Activated naive CD8-positive, alpha-beta T cell treated with anti-CD3 and anti-CD28 coated beads, Interleukin-2, amount 50 U/mL, for 16 hours (primary cell): ENCODE data around the gene ATXN10.
"Not testable (repeated sequence)": the region's sequence is repeated elsewhere in the genome, so short reads cannot be mapped to it uniquely, and the experiment has no call there.

ENCODE experiments used
- DNase-seq: peaks from one replicate; pipeline ENCODE4 v3.0.0-alpha.2; 2020; ENCODE audit warnings: low read depth, low spot score

The ATXN10 gene

GRCh38 chr22:45709060-45709739 lies 37.6 kb downstream of the ATXN10 start:
- DNase-seq: no peak

GRCh38 chr22:45709866-45710265 lies 38.2 kb downstream of the ATXN10 start:
- DNase-seq: no peak

DNA sequence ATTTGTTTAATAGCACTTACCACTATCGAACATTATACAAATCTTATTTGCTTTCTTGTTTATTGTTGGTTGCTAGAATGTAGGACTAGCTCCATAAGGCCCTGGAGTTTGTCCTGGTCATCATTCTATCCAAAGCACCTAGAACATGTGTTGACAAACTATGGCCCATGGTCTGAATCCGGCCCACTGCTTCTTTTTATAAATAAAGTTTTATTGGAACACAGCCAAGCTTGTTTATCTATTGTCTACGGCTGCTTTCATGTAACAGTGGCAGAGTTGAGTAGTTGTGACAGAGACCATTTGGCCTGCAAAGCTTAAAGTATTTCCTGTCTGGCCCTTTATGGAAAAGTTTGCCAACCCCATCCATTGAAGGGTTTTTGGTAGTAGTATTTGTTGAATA lies 38.8 kb downstream of the ATXN10 start:
- no peak for DNase-seq

GRCh38 chr22:45714390-45714789 lies 42.8 kb downstream of the ATXN10 start:
- DNase-seq: not testable (repeated sequence)

DNA sequence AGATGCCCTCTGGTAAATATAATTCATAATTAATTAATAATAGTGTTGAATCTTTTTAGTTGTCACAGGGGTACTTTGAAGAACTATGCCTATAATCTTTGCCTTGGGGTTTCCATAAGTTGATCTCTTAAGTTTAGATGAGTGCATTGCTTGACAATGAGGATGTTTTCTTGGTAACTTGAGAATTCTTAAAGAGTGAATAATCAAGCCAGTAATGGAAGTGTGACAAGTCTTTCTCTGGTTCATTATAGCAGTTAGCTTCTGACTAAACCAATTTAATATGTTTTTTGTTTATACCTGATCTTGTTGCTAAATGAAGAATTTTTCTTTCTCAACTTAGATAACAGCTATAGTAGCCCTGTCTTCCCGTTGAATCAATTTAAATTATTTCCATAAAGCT lies 46.2 kb downstream of the ATXN10 start:
- DNase-seq: no peak

DNA sequence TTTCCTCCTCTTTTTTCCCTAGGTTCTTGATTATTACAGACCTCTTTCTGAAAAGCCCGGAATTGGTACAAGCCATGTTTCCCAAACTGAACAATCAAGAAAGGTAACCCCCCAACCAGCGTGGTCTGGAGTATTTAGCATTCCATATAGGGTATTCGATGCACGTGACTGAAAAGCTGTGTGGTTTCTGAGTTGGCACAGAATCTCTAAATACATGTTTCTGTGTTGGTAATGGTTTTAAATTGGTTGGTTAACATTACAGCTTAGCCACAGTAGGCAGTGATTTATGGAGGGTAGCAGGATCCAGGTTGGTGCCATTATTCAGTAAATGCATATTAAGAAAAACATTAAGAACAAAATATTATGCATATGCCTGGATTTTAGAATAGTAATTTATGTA lies 46.8 kb downstream of the ATXN10 start:
- DNase-seq: no peak

DNA sequence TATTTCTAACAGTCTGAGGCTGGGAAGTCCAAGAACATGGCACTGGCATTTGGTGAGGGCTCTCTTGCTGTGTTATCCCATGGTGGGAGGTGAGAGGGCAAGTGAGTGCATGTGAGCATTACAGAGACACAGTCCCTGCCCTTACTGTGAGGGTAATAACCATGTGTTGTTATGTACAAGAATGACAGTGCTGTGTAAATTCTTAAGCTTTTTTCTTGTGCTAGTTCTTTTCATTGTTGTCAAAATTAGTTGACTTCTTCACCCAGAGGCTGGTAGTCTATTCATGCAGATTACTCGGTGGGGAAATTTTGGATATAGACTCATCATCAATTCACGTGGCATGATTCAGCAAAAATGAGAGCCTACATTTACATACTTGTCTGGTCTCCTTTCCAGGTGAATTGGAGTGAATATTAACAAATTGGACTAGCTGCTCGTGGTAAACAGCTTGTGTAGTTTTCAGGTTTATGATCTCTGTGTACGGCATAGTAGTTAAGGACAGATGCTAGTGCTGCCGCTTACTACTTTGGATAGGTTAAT lies 49.3 kb downstream of the ATXN10 start:
- no peak for DNase-seq

DNA sequence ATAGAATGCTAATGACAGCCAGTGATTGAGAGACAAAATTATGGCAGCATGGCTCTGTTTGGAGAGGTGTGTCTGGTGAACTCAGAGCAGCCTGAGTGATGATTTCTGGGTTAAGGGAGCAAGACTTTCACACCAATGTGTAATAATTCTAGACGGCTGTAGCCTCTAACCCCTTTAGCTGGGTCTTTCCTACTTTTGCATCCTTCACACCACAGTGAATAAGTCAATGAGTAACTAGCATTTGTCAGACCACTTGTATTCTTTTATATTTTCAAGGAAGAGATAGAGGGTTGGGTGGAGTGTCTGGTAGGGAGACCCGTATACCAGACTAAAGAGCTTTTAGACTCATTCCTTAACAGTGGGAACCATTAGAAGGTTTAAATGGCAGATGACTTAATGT lies 50.4 kb downstream of the ATXN10 start:
- DNase-seq: no peak

GRCh38 chr22:45726081-45726480 lies 54.4 kb downstream of the ATXN10 start:
- no peak for DNase-seq

GRCh38 chr22:45731041-45731797 lies 59.6 kb downstream of the ATXN10 start:
- no peak for DNase-seq

- no peak for DNase-seq
Measured at GRCh38 chr22:45731798-45732495, 60.3 kb downstream of the ATXN10 start.

- no peak for DNase-seq
Measured at GRCh38 chr22:45735273-45735672, 63.6 kb downstream of the ATXN10 start.

GRCh38 chr22:45738206-45738605 lies 66.6 kb downstream of the ATXN10 start:
- no peak for DNase-seq

GRCh38 chr22:45740236-45740635 lies 68.6 kb downstream of the ATXN10 start:
- no peak for DNase-seq

- DNase-seq: no peak
Measured at GRCh38 chr22:45742866-45743450, 71.3 kb downstream of the ATXN10 start.

DNA sequence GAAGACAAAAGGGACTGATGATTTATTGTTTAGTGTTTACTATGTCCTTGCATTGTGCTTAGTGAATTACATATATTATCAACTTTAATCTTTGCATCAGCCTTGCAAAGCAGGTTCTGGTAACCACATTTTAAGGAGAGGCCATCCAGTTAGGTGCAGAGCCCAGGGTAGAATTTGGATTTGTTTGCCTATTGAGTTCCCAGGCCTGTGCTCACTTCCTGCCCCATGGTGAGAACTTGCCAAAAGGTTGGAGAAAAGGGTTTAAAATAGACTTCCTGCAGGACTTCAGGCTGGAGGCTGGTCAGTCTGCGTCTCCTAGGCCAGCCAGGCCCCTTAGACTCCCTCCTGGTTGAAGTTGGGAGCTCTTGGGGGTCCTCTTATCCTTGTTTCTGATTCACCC lies 72.1 kb downstream of the ATXN10 start:
- no peak for DNase-seq

DNA sequence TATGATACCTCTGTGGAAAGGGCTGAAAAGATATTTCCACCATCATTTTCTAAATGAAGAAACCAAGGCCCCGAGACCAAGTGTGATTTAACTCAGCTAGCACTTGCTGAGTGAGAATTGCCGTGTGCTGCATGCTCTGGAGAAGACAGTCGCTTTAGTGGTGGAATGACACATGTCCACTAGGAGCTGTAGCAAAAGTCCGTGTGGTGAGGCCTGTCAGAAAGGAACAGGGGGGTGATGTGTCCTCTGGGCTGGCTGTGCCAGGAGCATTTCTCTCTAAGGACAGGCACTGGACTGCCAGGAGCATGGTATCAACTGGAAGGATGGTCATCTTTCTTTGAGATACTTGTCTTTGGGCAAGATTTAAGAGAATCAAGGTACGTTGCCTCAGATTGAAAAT lies 72.8 kb downstream of the ATXN10 start:
- no peak for DNase-seq

GRCh38 chr22:45750626-45751025 lies 79.0 kb downstream of the ATXN10 start:
- no peak for DNase-seq

GRCh38 chr22:45752036-45752435 lies 80.4 kb downstream of the ATXN10 start:
- DNase-seq: no peak

DNA sequence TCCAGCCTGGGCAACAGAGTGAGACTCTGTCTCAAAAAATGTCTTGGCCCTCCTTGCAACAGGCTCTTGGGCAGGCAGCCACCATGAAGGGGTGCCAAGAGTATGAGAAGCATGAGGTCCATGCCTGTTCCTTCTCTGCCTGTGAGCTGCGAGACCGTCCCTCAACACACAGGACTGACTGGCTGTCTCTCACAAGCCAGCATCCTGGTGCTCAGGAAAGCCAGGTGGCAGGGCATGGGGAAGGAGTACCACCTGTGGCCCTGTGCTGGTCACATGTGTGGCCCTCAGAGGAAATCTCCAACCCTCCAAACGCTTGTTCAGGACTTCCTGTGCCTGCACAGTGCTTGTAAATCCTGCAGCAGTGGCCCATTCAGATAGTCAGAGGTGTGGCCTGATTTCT lies 83.2 kb downstream of the ATXN10 start:
- no peak for DNase-seq

DNA sequence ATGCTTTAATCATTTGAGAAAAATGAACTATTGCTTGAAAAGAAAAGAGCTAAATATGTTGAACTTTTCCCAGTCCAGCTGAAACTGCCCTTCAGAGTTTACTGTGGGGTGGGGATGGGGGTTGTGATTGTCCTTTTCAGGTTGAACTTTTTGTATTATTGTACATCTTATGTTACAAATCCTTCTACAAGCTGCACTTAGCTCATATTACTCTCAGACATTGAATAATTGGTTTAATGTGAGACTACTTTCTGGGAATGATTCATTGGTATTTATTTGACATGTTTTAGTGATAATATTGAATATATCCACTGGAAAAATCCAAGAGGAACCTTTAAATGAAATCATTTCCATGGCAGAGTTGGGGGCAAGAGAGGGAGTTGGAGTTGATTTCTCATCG lies 84.9 kb downstream of the ATXN10 start:
- no peak for DNase-seq

DNA sequence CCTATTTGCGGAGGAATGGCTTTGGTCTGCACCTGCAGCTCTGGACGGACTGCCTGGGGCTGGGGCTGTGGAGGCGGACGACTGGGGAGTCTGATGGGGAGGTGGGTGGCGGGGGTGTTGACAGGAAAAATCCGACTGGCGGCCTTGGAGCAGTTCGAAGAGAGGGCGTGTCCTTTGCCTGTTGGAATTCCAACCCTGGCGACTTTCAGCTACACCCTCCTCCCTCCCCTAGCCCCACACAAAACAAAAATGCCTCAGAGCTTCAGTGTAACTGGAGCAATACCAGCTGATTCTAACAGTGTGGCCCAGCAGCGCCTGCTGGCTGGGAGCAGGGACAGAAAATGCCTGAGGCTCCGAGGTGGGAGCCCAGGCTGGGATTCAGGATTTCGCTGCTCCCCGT lies 85.4 kb downstream of the ATXN10 start:
- no peak for DNase-seq
